ENCODE results near the gene ARMH2. TPM values are rescaled to one million over a fixed set of nuclear protein-coding genes. Genes with fewer than 3 reads are reported as not detected.

The ARMH2 gene
- polyA plus RNA-seq, 3 donors: 0.34 to 0.71 TPM; not detected in 1

DNA sequence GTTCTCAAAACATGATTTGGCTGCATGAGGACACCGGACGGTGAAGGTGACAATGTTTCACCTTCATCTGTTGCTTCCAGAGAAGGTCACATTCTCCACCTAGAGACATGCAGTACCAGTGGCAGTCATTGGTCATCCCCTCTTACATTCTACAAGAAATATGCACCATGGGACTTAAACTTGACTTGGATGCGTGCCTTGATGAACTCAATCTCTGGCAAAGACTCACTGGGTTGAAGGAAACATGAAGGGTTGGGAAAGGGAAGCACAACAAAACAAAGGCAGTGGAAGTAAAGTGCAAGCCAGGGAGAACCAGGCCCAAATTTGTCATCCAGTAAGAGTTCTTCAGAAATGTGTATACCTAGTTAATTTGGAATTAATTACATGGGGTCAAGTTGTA is 39.4 kb upstream of the ARMH2 start:
- H3K27ac ChIP-seq (ENCODE audit: low read depth in 1 of 2, low read length in 2 of 2): no peak overlapping the region
- H3K27me3 ChIP-seq (ENCODE audit: control insufficient read depth in 2 of 2, insufficient read depth in 2 of 2, low read length in 2 of 2): no peaks in the 10 kb centered on the region
- H3K79me2 ChIP-seq (ENCODE audit: insufficient read depth, low read length): peaks cover 11% of the 10 kb centered on the region
- H3K36me3 Mint-ChIP-seq: peaks cover 88 to 96% of the 10 kb centered on the region in 2 donors
- TF ChIP-seq, protein P1, sequence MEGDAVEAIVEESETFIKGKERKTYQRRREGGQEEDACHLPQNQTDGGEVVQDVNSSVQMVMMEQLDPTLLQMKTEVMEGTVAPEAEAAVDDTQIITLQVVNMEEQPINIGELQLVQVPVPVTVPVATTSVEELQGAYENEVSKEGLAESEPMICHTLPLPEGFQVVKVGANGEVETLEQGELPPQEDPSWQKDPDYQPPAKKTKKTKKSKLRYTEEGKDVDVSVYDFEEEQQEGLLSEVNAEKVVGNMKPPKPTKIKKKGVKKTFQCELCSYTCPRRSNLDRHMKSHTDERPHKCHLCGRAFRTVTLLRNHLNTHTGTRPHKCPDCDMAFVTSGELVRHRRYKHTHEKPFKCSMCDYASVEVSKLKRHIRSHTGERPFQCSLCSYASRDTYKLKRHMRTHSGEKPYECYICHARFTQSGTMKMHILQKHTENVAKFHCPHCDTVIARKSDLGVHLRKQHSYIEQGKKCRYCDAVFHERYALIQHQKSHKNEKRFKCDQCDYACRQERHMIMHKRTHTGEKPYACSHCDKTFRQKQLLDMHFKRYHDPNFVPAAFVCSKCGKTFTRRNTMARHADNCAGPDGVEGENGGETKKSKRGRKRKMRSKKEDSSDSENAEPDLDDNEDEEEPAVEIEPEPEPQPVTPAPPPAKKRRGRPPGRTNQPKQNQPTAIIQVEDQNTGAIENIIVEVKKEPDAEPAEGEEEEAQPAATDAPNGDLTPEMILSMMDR (IDR thresholded peaks at IDR 0.05): no peak
- peaks cover 86 to 100% of the 10 kb centered on the region in 2 donors for H3K36me3 ChIP-seq (replicated peaks in 1 of 2; ENCODE audit: control insufficient read depth in 1 of 2, insufficient read depth in 2 of 2, low read length in 2 of 2)
- no peaks in the 10 kb centered on the region for H3K4me1 ChIP-seq (ENCODE audit: control insufficient read depth in 1 of 2, insufficient read depth in 2 of 2, low read length in 2 of 2)
- peak overlapping the region in 3 of 7 donors; percentile 2 to 75 (median 8) for H3K27ac Mint-ChIP-seq
- H3K9ac ChIP-seq (ENCODE audit: insufficient read depth, low read length, poor library complexity, severe bottlenecking): no peak overlapping the region
- no peak overlapping the region for H3K4me2 ChIP-seq (replicated peaks; ENCODE audit: extremely low read depth, low read length, poor library complexity, severe bottlenecking)
- 94% methylated on average over 3 of the region's 3 CpGs for WGBS (ENCODE audit: insufficient coverage)
- no peaks in the 10 kb centered on the region for H3K9me3 Mint-ChIP-seq
- intact Hi-C loops (cut with micrococcal nuclease): no loop called here
- H3K4me1 Mint-ChIP-seq: no peaks in the 10 kb centered on the region
- H3K27me3 Mint-ChIP-seq (ENCODE audit: low read depth in 3 of 3): no peaks in the 10 kb centered on the region
- H3K4me3 Mint-ChIP-seq: no peak overlapping the region
- no peak overlapping the region for H2AFZ ChIP-seq (ENCODE audit: insufficient read depth, low read depth, low read length, poor library complexity, severe bottlenecking)
- H3K4me3 ChIP-seq (replicated peaks in 1 of 3; ENCODE audit: low read depth in 2 of 3, low read length in 3 of 3): no peak overlapping the region
- DNase-seq: no peak
- H3K9me3 ChIP-seq (replicated peaks in 1 of 2; ENCODE audit: control insufficient read depth in 1 of 2, insufficient read depth in 1 of 2, low read length in 2 of 2): no peaks in the 10 kb centered on the region
- peaks cover 100% of the 10 kb centered on the region for H4K20me1 ChIP-seq (ENCODE audit: insufficient read depth, low read length)

DNA sequence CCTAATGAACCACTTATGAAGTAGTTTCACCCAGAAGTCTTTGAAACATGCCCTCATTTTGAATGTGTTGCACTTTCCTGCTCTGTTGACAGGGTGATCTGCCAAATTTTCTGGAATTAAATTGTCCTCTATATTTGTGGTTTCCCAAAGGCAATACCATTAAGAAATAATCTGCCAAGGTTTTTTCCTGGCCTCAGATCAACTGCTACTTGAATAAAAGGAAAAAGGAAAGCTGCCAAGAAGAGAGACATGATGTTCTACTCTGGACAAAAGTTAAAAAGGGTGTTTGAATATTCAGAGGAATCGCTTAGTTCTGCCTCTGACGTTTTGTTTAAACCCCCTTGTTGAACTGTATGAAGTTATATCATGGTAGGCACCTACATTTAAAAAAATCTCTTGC is 37.4 kb upstream of the ARMH2 start:
- Mint-ChIP-seq H3K9me3 (no peaks in the 10 kb centered on the region), H3K27me3 (ENCODE audit: low read depth in 3 of 3) (no peaks in the 10 kb centered on the region), H3K4me1 (no peaks in the 10 kb centered on the region), H3K27ac (peak overlapping the region in 3 of 7 donors; percentile 27 to 69 (median 37)), H3K36me3 (peaks cover 89 to 96% of the 10 kb centered on the region in 2 donors), H3K4me3 (no peak overlapping the region)
- H3K4me3 ChIP-seq (replicated peaks in 1 of 3; ENCODE audit: low read depth in 2 of 3, low read length in 3 of 3): no peak overlapping the region
- no CpG with 5 or more reads among the region's 2 CpGs for WGBS (ENCODE audit: insufficient coverage)
- no peak overlapping the region for H2AFZ ChIP-seq (ENCODE audit: insufficient read depth, low read depth, low read length, poor library complexity, severe bottlenecking)
- H3K27ac ChIP-seq (ENCODE audit: low read depth in 1 of 2, low read length in 2 of 2): peak overlapping the region in 1 of 2 donors; percentile 32
- intact Hi-C loops (cut with micrococcal nuclease): no loop called here
- no peaks in the 10 kb centered on the region for H3K27me3 ChIP-seq (ENCODE audit: control insufficient read depth in 2 of 2, insufficient read depth in 2 of 2, low read length in 2 of 2)
- no peak overlapping the region for H3K4me2 ChIP-seq (replicated peaks; ENCODE audit: extremely low read depth, low read length, poor library complexity, severe bottlenecking)
- H3K79me2 ChIP-seq (ENCODE audit: insufficient read depth, low read length): peaks cover 4% of the 10 kb centered on the region
- H3K9ac ChIP-seq (ENCODE audit: insufficient read depth, low read length, poor library complexity, severe bottlenecking): no peak overlapping the region
- no peak for DNase-seq
- H3K4me1 ChIP-seq (ENCODE audit: control insufficient read depth in 1 of 2, insufficient read depth in 2 of 2, low read length in 2 of 2): no peaks in the 10 kb centered on the region
- H3K36me3 ChIP-seq (replicated peaks in 1 of 2; ENCODE audit: control insufficient read depth in 1 of 2, insufficient read depth in 2 of 2, low read length in 2 of 2): peaks cover 86 to 100% of the 10 kb centered on the region in 2 donors
- H4K20me1 ChIP-seq (ENCODE audit: insufficient read depth, low read length): peaks cover 100% of the 10 kb centered on the region
- no peaks in the 10 kb centered on the region for H3K9me3 ChIP-seq (replicated peaks in 1 of 2; ENCODE audit: control insufficient read depth in 1 of 2, insufficient read depth in 1 of 2, low read length in 2 of 2)
- TF ChIP-seq, protein P1 (IDR thresholded peaks at IDR 0.05): no peak

Data from CD14-positive monocyte (primary cell).